Endothelial cell of umbilical vein (primary cell): ENCODE measurements around the gene SYNDIG1. TPM values are rescaled to one million over a fixed set of nuclear protein-coding genes. Genes with fewer than 3 reads are reported as not detected.

Experiments
- BruUV-seq: library from RNA; stranded (reverse); fragments of 400-500 nt; replicated peaks from 2 replicates; lab custom pipeline; 2021; lab: Mats Ljungman, UMichigan
- CTCF ChIA-PET: fragments of 300-600, 350-600 bp; sonication (Branson Sonifier 250); formaldehyde crosslinking; loops from one replicate; lab custom pipeline; 2021; ENCODE audit warnings: antibody characterized with exemption, inconsistent platforms; lab: Charles Lee
- POLR2A ChIA-PET: fragments of 300-600, 350-600 bp; sonication (Branson Sonifier 250); formaldehyde crosslinking; loops from one replicate; lab custom pipeline; 2021; ENCODE audit warnings: antibody characterized with exemption, inconsistent platforms; lab: Charles Lee
- DNase-seq: peaks from one replicate; pipeline ENCODE4 v3.0.0-alpha.2; 2011; ENCODE audit warnings: low read depth, low spot score
- FAIRE-seq: peaks from 2 replicates; lab custom pipeline; 2011; peaks lifted over from hg19 to GRCh38; lab: Jason Lieb, UNC
- H2AFZ ChIP-seq: 2 replicates; pipeline ENCODE4 v1.6.0; 2012; ENCODE audit warnings: low read depth, low read length, control low read depth, inconsistent platforms
- H3K27ac ChIP-seq: 2 replicates; pipeline ENCODE4 v1.5.1; 2011; ENCODE audit warnings: low read depth, mild to moderate bottlenecking, control low read depth, low read length, moderate library complexity; ENCODE audit not compliant: insufficient read depth
- H3K27me3 ChIP-seq, 2 experiments: 2 replicates each; pipeline versions ENCODE4 v1.6.0 to v1.6.1; 2011; ENCODE audit warnings: low read length in 2 of 2, mixed read lengths in 1 of 2; ENCODE audit not compliant: control insufficient read depth in 2 of 2, insufficient read depth in 2 of 2
- H3K36me3 ChIP-seq, 2 experiments: 2 replicates in 1 of 2; 3 replicates in 1 of 2; pipeline ENCODE4 v1.5.1; 2011; ENCODE audit warnings: low read length in 2 of 2, mild to moderate bottlenecking in 1 of 2, moderate library complexity in 1 of 2; ENCODE audit not compliant: control insufficient read depth in 2 of 2, insufficient read depth in 2 of 2; ENCODE audit errors: extremely low read depth in 1 of 2
- H3K4me1 ChIP-seq: 3 replicates; pipeline ENCODE4 v1.5.1; 2011; ENCODE audit warnings: mild to moderate bottlenecking, low read length; ENCODE audit not compliant: control insufficient read depth, insufficient read depth; ENCODE audit errors: extremely low read depth
- H3K4me2 ChIP-seq: 2 replicates; pipeline ENCODE4 v1.6.1; 2011; ENCODE audit warnings: low read length, control low read depth, mixed read lengths; ENCODE audit not compliant: insufficient read depth
- H3K4me3 ChIP-seq, 3 experiments: fragments of 200-600 bp in 1 of 3; sonication (generic), shearing (Covaris generic) in 1 of 3; replicated peaks in 1 of 3; 2 replicates each; pipeline ENCODE4 v1.5.1; 2011 to 2016; ENCODE audit warnings: control low read depth in 3 of 3, low read length in 3 of 3, mild to moderate bottlenecking in 2 of 3, inconsistent platforms in 1 of 3, low read depth in 1 of 3, moderate library complexity in 1 of 3; ENCODE audit not compliant: insufficient read depth in 1 of 3
- H3K79me2 ChIP-seq: 2 replicates; pipeline ENCODE4 v1.6.0; 2012; ENCODE audit warnings: low read length, inconsistent platforms; ENCODE audit not compliant: control insufficient read depth, insufficient read depth
- H3K9ac ChIP-seq: replicated peaks from 2 replicates; pipeline ENCODE3; 2011; ENCODE audit warnings: low read length, control low read depth; ENCODE audit not compliant: insufficient read depth; ENCODE audit errors: extremely low read depth
- H3K9me1 ChIP-seq: replicated peaks from 3 replicates; pipeline ENCODE4 v1.6.0; 2011; ENCODE audit warnings: mild to moderate bottlenecking, low read length; ENCODE audit not compliant: control insufficient read depth, insufficient read depth; ENCODE audit errors: extremely low read depth
- H3K9me3 ChIP-seq: replicated peaks from 2 replicates; pipeline ENCODE4 v1.5.1; 2012; ENCODE audit warnings: low read length, inconsistent platforms; ENCODE audit not compliant: control insufficient read depth, insufficient read depth
- H4K20me1 ChIP-seq: replicated peaks from 2 replicates; pipeline ENCODE3; 2011; ENCODE audit warnings: mild to moderate bottlenecking, low read length; ENCODE audit not compliant: control insufficient read depth, insufficient read depth; ENCODE audit errors: extremely low read depth
- EZH2 ChIP-seq: IDR thresholded peaks from 2 replicates; pipeline ENCODE4 v1.6.1; 2012; ENCODE audit warnings: borderline replicate concordance, low read depth, mild to moderate bottlenecking, moderate library complexity, low read length, inconsistent platforms; ENCODE audit not compliant: severe bottlenecking
- FOS ChIP-seq: IDR thresholded peaks from 2 replicates; pipeline ENCODE4 v1.6.1; 2011; ENCODE audit warnings: mild to moderate bottlenecking, low read length, moderate library complexity, borderline replicate concordance; ENCODE audit not compliant: insufficient read depth
- GATA2 ChIP-seq: IDR thresholded peaks from 2 replicates; pipeline ENCODE4 v1.7.0; 2011; ENCODE audit warnings: low read depth, mild to moderate bottlenecking, moderate library complexity, mixed read lengths, low read length; ENCODE audit not compliant: insufficient read length, insufficient read depth
- JUN ChIP-seq: IDR thresholded peaks from 2 replicates; pipeline ENCODE4 v1.6.1; 2011; ENCODE audit warnings: borderline replicate concordance, low read depth; ENCODE audit not compliant: insufficient read length, insufficient read depth
- MYC ChIP-seq: IDR thresholded peaks from one replicate; pipeline ENCODE4 v1.6.1; 2011; ENCODE audit warnings: mild to moderate bottlenecking, low read depth, low read length
- POLR2A ChIP-seq: IDR thresholded peaks from 2 replicates; pipeline ENCODE4 v1.6.1; 2012; ENCODE audit warnings: low read depth, mild to moderate bottlenecking, control low read depth, low read length
- POLR2AphosphoS5 ChIP-seq: IDR thresholded peaks from 2 replicates; pipeline ENCODE4 v1.6.1; 2012; ENCODE audit warnings: low read depth, mild to moderate bottlenecking, control low read depth, low read length, moderate library complexity; ENCODE audit not compliant: insufficient read depth
- dilution Hi-C: fragments of 300-500 bp; cut with MboI; formaldehyde crosslinking; loops from one replicate; pipeline ENCODE4 v1.15.0; 2019; ENCODE audit warnings: low sequenced_read_pairs; ENCODE audit not compliant: extremely low pct_ligation_motif_present
- intact Hi-C: fragments of 100-400 bp; cut with micrococcal nuclease; formaldehyde crosslinking; loops from one replicate; pipeline ENCODE4 v1.10.0; 2022
- polyA plus RNA-seq, 4 experiments: library from polyadenylated mRNA; depleted of rRNA in 3 of 4; stranded (reverse) in 3 of 4; unstranded in 1 of 4; fragments of >200 nt; gene quantifications; 2 replicates each; pipeline versions ENCODE4 v1.2.1 to v1.2.3, GENCODE V29; 2011 to 2012; ENCODE audit warnings: missing spikeins in 1 of 4
- total RNA-seq: library from RNA; stranded (reverse); gene quantifications from 2 replicates; pipeline ENCODE4 v1.2.3, GENCODE V29; 2021
- TF ChIP-seq, protein P1 (sequence below), 2 donors: IDR thresholded peaks; 1 replicate in 1 of 2; 2 replicates in 1 of 2; pipeline ENCODE4 v1.5.1; 2011; ENCODE audit warnings: low read length in 2 of 2, mild to moderate bottlenecking in 2 of 2, moderate library complexity in 2 of 2, control low read depth in 1 of 2, inconsistent platforms in 1 of 2, low read depth in 1 of 2; ENCODE audit not compliant: insufficient read depth in 1 of 2; ENCODE audit errors: extremely low read depth in 1 of 2
- TF ChIP-seq, protein P2 (sequence below): IDR thresholded peaks from 2 replicates; pipeline ENCODE4 v1.6.1; 2011; ENCODE audit not compliant: insufficient read depth, insufficient read length

Gene SYNDIG1
- total and polyA plus RNA-seq, 2 donors (not counting 3 experiments of a cell fraction or from before 2014, with no cell fraction given), result not detected

DNA sequence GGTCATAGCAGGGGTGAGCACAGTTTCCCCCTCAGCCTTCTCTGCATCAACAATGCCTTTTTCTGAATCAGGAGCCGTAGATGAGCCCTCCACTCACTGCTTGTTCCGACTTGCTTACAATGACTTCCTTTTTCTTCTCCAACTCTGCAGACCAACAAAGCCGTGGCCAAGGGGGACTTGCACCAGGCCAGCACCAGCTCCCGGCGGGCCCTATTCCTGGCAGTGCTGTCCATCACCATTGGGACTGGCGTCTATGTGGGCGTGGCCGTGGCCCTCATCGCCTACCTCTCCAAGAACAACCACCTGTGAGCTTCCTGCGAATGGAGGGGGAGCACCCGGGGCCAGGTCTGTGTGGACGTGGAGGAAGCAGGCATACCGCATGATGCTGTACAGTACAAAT is 195.8 kb downstream of the SYNDIG1 start:
- no peak for DNase-seq
- Histone ChIP-seq H3K9me1 (no peaks in the 10 kb centered on the region), H4K20me1 (no peaks in the 10 kb centered on the region), H3K4me1 (no peaks in the 10 kb centered on the region), H3K27me3 (no peaks in the 10 kb centered on the region), H3K36me3 (no peaks in the 10 kb centered on the region), H3K79me2 (no peaks in the 10 kb centered on the region), H3K4me2 (no peak overlapping the region), H3K4me3 (no peak overlapping the region), H3K9ac (no peak overlapping the region), H3K9me3 (peaks cover 1% of the 10 kb centered on the region), H2AFZ (no peak overlapping the region), H3K27ac (no peak overlapping the region)
- dilution Hi-C loops, result no loop called here
- TF ChIP-seq, protein P1, sequence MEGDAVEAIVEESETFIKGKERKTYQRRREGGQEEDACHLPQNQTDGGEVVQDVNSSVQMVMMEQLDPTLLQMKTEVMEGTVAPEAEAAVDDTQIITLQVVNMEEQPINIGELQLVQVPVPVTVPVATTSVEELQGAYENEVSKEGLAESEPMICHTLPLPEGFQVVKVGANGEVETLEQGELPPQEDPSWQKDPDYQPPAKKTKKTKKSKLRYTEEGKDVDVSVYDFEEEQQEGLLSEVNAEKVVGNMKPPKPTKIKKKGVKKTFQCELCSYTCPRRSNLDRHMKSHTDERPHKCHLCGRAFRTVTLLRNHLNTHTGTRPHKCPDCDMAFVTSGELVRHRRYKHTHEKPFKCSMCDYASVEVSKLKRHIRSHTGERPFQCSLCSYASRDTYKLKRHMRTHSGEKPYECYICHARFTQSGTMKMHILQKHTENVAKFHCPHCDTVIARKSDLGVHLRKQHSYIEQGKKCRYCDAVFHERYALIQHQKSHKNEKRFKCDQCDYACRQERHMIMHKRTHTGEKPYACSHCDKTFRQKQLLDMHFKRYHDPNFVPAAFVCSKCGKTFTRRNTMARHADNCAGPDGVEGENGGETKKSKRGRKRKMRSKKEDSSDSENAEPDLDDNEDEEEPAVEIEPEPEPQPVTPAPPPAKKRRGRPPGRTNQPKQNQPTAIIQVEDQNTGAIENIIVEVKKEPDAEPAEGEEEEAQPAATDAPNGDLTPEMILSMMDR (IDR thresholded peaks at IDR 0.05; ENCODE audit: extremely low read depth in 1 of 2, insufficient read depth in 1 of 2, low read depth in 1 of 2, low read length in 2 of 2), result no peak
- TF ChIP-seq, protein P2, sequence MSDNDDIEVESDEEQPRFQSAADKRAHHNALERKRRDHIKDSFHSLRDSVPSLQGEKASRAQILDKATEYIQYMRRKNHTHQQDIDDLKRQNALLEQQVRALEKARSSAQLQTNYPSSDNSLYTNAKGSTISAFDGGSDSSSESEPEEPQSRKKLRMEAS, result no peak
- TF ChIP-seq JUN (no peak), GATA2 (no peak), MYC (no peak), POLR2AphosphoS5 (no peak), EZH2 (no peak), POLR2A (no peak), FOS (no peak)
- CTCF ChIA-PET, result no interaction called here
- FAIRE-seq, result no peak
- POLR2A ChIA-PET, result no interaction called here
- no TSS peak for BruUV-seq
- intact Hi-C loops, result no loop called here
